K562 treated with DMSO at 1 percent for 24 hours (cell line): ENCODE data around the gene SPRR2E. TPM values are rescaled to one million over a fixed set of nuclear protein-coding genes. Genes with fewer than 3 reads are reported as not detected.

ENCODE experiments used
- total RNA-seq: library from RNA; unstranded; fragments of 300-600 nt; gene quantifications from 2 replicates; pipeline ENCODE4 v1.2.3, GENCODE V29; 2022; ENCODE audit warnings: low read depth; ENCODE audit not compliant: insufficient read depth

Gene SPRR2E
- total RNA-seq: not detected in 2 replicates

DNA sequence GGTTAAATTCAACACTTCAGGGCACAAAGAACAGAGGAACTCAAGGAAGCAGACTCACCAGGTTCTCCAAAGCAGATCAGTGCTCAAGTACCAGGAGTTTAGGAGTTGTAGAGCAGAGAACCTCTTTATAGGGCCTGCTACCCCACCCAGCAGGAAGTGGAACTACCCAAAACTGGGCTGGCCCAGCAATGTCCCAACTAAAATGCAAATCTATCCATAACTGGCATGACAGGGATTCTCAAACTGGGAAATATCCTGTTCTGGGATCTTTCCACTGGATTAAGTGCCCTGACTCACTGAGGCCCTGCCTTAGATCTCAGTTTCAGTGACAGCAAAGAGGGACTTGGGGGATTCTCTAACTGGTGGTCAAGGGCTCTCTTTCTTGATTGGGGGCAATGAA lies at the start of gene SPRR2E:
SPRR2E (minus strand) TSS at position 101 of the 400 bp plus-strand sequence. CDS start 775 bp downstream, outside the sequence.

DNA sequence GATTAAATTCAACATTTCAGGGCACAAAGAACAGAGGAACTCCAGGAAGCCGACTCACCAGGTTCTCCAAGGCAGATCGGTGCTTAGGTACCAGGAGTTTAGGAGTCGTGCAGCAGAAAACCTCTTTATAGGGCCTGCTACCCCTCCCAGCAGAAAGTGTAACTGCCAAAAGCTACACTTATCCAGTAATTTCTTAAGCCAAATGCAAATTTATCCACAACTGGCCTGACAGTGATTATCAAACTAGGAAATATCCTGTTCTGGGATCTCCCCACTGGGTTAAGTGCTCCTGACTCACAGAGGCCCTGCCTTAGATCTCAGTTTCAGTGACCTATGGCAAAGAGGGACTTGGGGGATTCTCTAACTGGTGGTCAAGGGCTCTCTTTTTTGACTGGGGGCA lies 19.1 kb upstream of the SPRR2E start, which contains the start of gene SPRR2F:
SPRR2F (minus strand) TSS at position 101 of the 400 bp plus-strand sequence. CDS start 783 bp downstream, outside the sequence.

DNA sequence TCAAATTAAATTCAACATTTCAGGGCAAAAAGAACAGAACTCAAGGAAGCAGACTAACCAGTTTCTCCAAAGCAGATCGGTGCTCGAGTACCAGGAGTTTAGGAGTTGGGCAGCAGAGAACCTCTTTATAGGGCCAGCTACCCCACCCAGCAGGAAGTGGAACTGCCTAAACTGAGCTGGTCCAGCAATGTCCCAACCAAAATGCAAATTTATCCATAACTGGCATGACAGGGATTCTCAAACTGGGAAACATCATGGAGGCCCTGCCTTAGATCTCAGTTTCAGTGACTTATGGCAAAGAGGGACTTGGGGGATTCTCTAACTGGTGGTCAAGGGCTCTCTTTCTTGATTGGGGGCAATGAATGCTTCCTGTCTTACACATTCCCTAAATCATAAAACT lies 22.8 kb downstream of the SPRR2E start, which contains the start of gene SPRR2B:
SPRR2B (minus strand) TSS at position 101 of the 400 bp plus-strand sequence. CDS start 772 bp downstream, outside the sequence.

DNA sequence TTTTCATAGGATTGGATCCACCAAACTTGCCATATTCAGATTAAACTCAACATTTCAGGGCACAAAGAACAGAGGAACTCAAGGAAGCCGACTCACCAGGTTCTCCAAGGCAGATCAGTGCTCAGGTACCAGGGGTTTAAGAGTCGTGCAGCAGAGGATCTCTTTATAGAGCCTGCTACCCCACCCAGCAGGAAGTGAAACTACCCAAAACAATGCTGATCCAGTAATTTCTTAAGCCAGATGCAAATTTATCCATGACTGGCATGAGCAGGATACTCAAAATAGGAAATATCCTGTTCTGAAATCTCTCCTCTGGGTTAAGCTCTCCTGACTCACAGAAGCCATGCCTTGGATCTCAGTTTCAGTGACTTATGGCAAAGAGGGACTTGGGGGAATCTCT lies 37.0 kb downstream of the SPRR2E start, which contains the start of gene SPRR2A:
SPRR2A (minus strand) TSS at position 138 of the 400 bp plus-strand sequence. CDS start 777 bp downstream, outside the sequence.

Other genes with a start within 250 kb of the SPRR2E start
- not detected in 2 replicates for gene LCE7A, start 234.5 kb downstream of the SPRR2E start, total RNA-seq
- gene SMCP, start 216.2 kb downstream of the SPRR2E start, total RNA-seq: not detected in 2 replicates
- not detected in 2 replicates for gene IVL, start 186.0 kb downstream of the SPRR2E start, total RNA-seq
- not detected in 2 replicates for gene SPRR5, start 147.3 kb downstream of the SPRR2E start, total RNA-seq
- gene SPRR4, start 123.9 kb downstream of the SPRR2E start, total RNA-seq: not detected in 2 replicates
- gene SPRR1A, start 110.4 kb downstream of the SPRR2E start, total RNA-seq: not detected in 2 replicates
- not detected in 2 replicates for gene SPRR3, start 92.8 kb downstream of the SPRR2E start, total RNA-seq
- gene SPRR1B, start 63.3 kb downstream of the SPRR2E start, total RNA-seq: not detected in 2 replicates
- gene SPRR2D, start 53.4 kb downstream of the SPRR2E start, total RNA-seq: 13.6 and 13.7 TPM in 2 replicates
- not detected in 2 replicates for gene SPRR2A, start 37.0 kb downstream of the SPRR2E start, total RNA-seq
- gene SPRR2B, start 22.9 kb downstream of the SPRR2E start, total RNA-seq: not detected in 2 replicates
- not detected in 2 replicates for gene SPRR2F, start 19.0 kb upstream of the SPRR2E start, total RNA-seq
- gene SPRR2G, start 56.4 kb upstream of the SPRR2E start, total RNA-seq: not detected in 2 replicates
- not detected in 2 replicates for gene LELP1, start 108.9 kb upstream of the SPRR2E start, total RNA-seq
- gene PRR9, start 123.1 kb upstream of the SPRR2E start, total RNA-seq: 0.74 and 1.4 TPM in 2 replicates
- gene LORICRIN, start 165.2 kb upstream of the SPRR2E start, total RNA-seq: not detected in 2 replicates
- gene PGLYRP3, start 218.4 kb upstream of the SPRR2E start, total RNA-seq: 0.53 and 1.1 TPM in 2 replicates